ENCODE data around the gene C9orf78. TPM values are rescaled to one million over a fixed set of nuclear protein-coding genes. Genes with fewer than 3 reads are reported as not detected.

The C9orf78 gene
- total RNA-seq, 3 donors from 2014 or later = 35.1 to 47.5 (median 37.3) TPM

- no peak for ATAC-seq
- Histone ChIP-seq H3K4me3 (no peak overlapping the region), H3K9me3 (no peaks in the 10 kb centered on the region), H3K36me3 (ENCODE audit: low read depth) (no peaks in the 10 kb centered on the region), H3K4me1 (ENCODE audit: low read depth) (no peaks in the 10 kb centered on the region)
- TF ChIP-seq CTCF (IDR thresholded peaks at IDR 0.05) = no peak
- no peak for DNase-seq
- intact Hi-C loops (cut with DNase I, micrococcal nuclease) = no loop called here
Observed at GRCh38 chr9:129858167-129858962, 23.3 kb upstream of the C9orf78 start.

GRCh38 chr9:129857207-129857606 lies 22.1 kb upstream of the C9orf78 start:
- no peak for TF ChIP-seq CTCF (IDR thresholded peaks at IDR 0.05)
- H3K9me3 ChIP-seq = no peaks in the 10 kb centered on the region
- no peaks in the 10 kb centered on the region for H3K4me1 ChIP-seq (ENCODE audit: low read depth)
- H3K4me3 ChIP-seq = no peak overlapping the region
- DNase-seq = no peak
- no peaks in the 10 kb centered on the region for H3K36me3 ChIP-seq (ENCODE audit: low read depth)
- no peak for ATAC-seq
- intact Hi-C loops (cut with DNase I, micrococcal nuclease) = no loop called here

GRCh38 chr9:129854588-129855110 lies 19.6 kb upstream of the C9orf78 start:
- Histone ChIP-seq H3K4me1 (ENCODE audit: low read depth) (no peaks in the 10 kb centered on the region), H3K36me3 (ENCODE audit: low read depth) (no peaks in the 10 kb centered on the region), H3K9me3 (no peaks in the 10 kb centered on the region), H3K4me3 (no peak overlapping the region)
- no peak for TF ChIP-seq CTCF (IDR thresholded peaks at IDR 0.05)
- ATAC-seq (no peak), DNase-seq (no peak)
- intact Hi-C loops (cut with DNase I, micrococcal nuclease) = no loop called here

- DNase-seq (no peak), ATAC-seq (no peak)
- intact Hi-C loops (cut with DNase I, micrococcal nuclease) = no loop called here
- Histone ChIP-seq H3K9me3 (no peaks in the 10 kb centered on the region), H3K36me3 (ENCODE audit: low read depth) (no peaks in the 10 kb centered on the region), H3K4me1 (ENCODE audit: low read depth) (no peaks in the 10 kb centered on the region), H3K4me3 (no peak overlapping the region)
- TF ChIP-seq CTCF (IDR thresholded peaks at IDR 0.05) = no peak
Observed at GRCh38 chr9:129853614-129854013, 18.5 kb upstream of the C9orf78 start.

- intact Hi-C loops (cut with DNase I, micrococcal nuclease) = no loop called here
- ATAC-seq = no peak
- no peaks in the 10 kb centered on the region for H3K36me3 ChIP-seq (ENCODE audit: low read depth)
Observed at GRCh38 chr9:129852579-129852978, 17.5 kb upstream of the C9orf78 start.

More at GRCh38 chr9:129852579-129852978, 17.5 kb upstream of the C9orf78 start:
- H3K9me3 ChIP-seq = no peaks in the 10 kb centered on the region
- DNase-seq = no peak
- no peaks in the 10 kb centered on the region for H3K4me1 ChIP-seq (ENCODE audit: low read depth)
- TF ChIP-seq CTCF (IDR thresholded peaks at IDR 0.05) = no peak
- no peak overlapping the region for H3K4me3 ChIP-seq

All from mucosa of descending colon (tissue), 3 donors.